Upper lobe of left lung (tissue), 4 donors: ENCODE results near the gene ECEL1.

ENCODE experiments used
- CTCF ChIP-seq, 6 experiments: fragments of 450-650 bp in 4 of 6; fragments of 200-600 bp in 2 of 6; sonication (generic) in 2 of 6; IDR thresholded peaks; one replicate each; pipeline ENCODE4 v1.5.1; 2016 to 2019; ENCODE audit warnings: antibody characterized with exemption in 6 of 6
- EP300 ChIP-seq, 4 donors: sonication (generic); formaldehyde crosslinking; IDR thresholded peaks; one replicate each; pipeline ENCODE4 v1.5.1; 2017; ENCODE audit warnings: antibody characterized with exemption in 4 of 4, control low read depth in 2 of 4
- POLR2A ChIP-seq, 4 donors: fragments of 450-650 bp; IDR thresholded peaks; one replicate each; pipeline ENCODE4 v1.5.1; 2016 to 2017; ENCODE audit warnings: antibody characterized with exemption in 4 of 4, mild to moderate bottlenecking in 2 of 4
- POLR2AphosphoS5 ChIP-seq, 2 donors: sonication (generic); formaldehyde crosslinking; IDR thresholded peaks; one replicate each; pipeline ENCODE4 v1.5.1; 2017; ENCODE audit warnings: antibody characterized with exemption in 2 of 2

- no peak for TF ChIP-seq CTCF (IDR thresholded peaks at IDR 0.05)
- TF ChIP-seq POLR2A (IDR thresholded peaks at IDR 0.05) = no peak
- TF ChIP-seq EP300 (IDR thresholded peaks at IDR 0.05) = no peak
- no peak for TF ChIP-seq POLR2AphosphoS5 (IDR thresholded peaks at IDR 0.05)
Measured at GRCh38 chr2:232492963-232493700, 5.5 kb upstream of the ECEL1 start.
